GM12892 (cell line): ENCODE measurements around the gene KCNH4.
"Not testable (repeated sequence)": the region's sequence is repeated elsewhere in the genome, so short reads cannot be mapped to it uniquely, and the experiment has no call there.

ENCODE experiments used
- DNase-seq: peaks from one replicate; pipeline ENCODE4 v3.0.0; 2011; ENCODE audit not compliant: insufficient read length
- FAIRE-seq: peaks from 2 replicates; lab custom pipeline; 2011; peaks lifted over from hg19 to GRCh38; lab: Jason Lieb, UNC
- POLR2A ChIP-seq: IDR thresholded peaks from 2 replicates; pipeline ENCODE4 v1.6.1; 2011; ENCODE audit warnings: low read depth, low read length, control low read depth
- POLR2AphosphoS5 ChIP-seq: IDR thresholded peaks from 2 replicates; pipeline ENCODE4 v1.6.1; 2011; ENCODE audit warnings: low read depth, low read length, control low read depth
- TAF1 ChIP-seq: IDR thresholded peaks from 2 replicates; pipeline ENCODE4 v1.6.1; 2011; ENCODE audit warnings: low read depth, mild to moderate bottlenecking, control low read depth, low read length, borderline replicate concordance

The KCNH4 gene

DNA sequence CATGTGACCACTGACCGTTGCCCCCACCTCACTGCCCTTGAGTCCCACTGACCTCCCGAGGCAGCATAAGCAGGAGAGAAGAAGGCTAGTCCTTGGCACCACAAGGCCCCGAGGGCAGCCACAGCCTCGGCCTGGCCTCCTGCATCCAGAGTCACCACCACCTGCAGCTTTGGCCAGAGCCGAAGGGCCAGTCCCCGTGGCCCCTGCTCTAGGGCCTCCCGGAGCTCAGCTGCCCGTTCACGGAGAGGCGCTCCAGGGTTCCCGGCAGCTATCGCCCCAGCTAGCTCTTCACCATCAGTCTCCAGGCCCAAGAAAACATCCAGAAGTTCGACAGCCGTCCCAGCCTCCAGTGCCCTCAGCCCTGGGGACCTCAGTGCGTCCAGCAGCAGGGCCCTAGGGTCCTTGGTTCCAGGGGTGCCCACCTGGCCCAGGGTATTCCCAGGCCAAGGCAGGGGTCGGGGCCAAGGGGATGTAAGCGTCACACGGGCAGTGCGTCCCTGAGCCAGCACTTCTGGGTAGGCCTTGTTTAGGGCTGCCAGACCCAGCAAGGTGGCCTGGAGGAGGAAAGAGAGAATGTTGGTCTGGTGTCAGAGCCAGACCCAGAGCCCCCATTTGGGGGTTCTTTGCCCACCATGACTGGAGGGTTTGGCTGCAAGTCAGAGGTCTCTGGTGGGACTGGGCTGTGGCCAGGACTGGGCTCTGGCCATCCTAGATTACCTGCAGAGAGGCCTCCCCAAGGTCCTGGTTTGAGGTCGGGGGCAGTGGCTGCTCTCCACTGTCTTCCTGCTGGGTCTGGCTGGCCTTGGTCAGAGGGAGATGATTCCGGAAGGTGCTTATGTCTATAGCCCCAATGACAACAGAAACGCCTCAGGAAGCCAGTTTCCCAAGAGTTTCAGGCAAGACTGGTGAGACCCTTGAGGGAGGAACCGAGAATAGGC is 11.5 kb upstream of the KCNH4 start:
- TF ChIP-seq POLR2AphosphoS5 (no peak), TAF1 (no peak), POLR2A (no peak)
- no peak for FAIRE-seq
- no peak for DNase-seq

GRCh38 chr17:42191275-42191608 is 10.3 kb upstream of the KCNH4 start:
- TF ChIP-seq POLR2A (no peak), TAF1 (no peak), POLR2AphosphoS5 (no peak)
- FAIRE-seq (no peak), DNase-seq (no peak)

DNA sequence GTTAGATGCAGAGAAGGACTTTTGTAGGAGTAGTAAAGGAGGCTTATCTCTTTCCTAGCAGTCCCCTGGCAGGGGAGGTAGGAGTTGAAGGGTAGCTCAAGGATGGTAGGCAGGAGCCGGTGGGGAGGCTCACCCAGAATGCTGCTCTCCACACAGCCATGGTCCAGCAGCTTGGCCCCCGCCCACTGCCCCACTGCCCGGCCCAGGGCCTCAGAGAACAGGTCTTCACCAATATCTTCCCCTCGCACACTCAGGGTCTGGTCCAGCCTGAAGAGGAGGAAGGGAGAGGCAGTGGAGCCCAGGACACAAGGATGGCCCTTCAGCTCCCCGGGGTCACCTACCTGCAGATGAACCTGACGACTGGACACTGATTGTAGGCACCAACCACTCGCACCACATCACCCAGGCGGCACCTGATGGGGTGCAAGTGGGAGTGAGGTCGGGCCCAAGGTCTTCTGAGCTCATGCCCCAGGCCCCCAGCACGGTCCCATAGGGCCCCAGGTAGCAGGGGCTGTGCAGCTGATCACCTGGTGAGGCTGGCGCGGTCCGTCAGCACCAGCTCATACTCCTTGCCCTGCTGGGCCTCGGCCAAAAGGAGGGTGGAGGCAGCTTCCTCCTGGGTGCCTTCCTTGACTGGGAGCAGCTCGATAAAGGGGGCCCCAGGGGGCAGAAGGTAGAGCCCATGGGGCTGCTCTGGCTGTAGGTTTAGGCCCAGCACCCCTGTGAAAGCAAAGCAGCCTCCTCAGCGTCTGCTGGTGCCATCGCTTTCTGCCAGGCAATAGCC is 9.7 kb upstream of the KCNH4 start:
- DNase-seq, result no peak
- TF ChIP-seq POLR2AphosphoS5 (no peak), TAF1 (no peak), POLR2A (no peak)
- FAIRE-seq, result no peak

DNA sequence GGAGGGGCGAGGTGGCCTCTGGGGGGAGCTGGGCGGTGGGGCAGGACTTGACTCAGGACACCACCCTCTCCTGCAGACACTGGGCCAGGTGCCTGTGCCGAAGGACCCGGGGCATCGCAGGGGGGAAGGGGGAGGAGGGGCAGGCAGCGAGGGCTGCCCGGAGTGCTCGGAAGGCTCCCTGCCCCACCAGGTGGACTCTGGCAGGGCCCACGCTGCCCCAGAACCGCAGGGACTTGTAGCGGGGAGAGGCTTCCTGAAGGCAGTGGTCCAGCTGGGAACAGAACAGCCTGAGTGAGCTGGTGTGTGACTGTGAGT is 8.7 kb upstream of the KCNH4 start:
- FAIRE-seq, result no peak
- no peak for DNase-seq
- TF ChIP-seq TAF1 (no peak), POLR2A (no peak), POLR2AphosphoS5 (no peak)

- FAIRE-seq (no peak), DNase-seq (no peak)
- TF ChIP-seq POLR2AphosphoS5 (no peak), POLR2A (no peak), TAF1 (no peak)
Measured at GRCh38 chr17:42188749-42189650, 8.1 kb upstream of the KCNH4 start.

DNA sequence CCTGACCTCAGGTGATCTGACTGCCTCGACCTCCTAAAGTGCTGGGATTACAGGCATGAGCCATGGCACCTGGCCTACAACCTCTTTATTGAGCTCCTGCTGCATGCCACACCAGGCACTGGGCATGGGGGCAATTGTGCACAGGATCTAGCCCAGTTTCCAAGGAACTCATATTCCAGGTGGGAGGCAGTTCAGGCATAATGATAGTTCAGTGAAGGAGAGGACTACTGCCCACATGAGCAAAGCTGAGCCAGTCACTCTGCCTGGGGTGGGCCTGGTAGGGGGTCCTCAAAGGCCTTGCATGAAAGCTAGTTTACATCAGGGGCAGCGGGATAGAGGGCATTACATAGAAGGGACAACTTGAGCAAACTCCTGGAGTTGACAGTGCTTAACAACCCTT is 6.9 kb upstream of the KCNH4 start:
- no peak for TF ChIP-seq POLR2AphosphoS5
- TF ChIP-seq POLR2A, result no peak
- no peak for TF ChIP-seq TAF1
- FAIRE-seq, result no peak
- DNase-seq, result no peak

GRCh38 chr17:42186191-42186590 is 5.2 kb upstream of the KCNH4 start:
- FAIRE-seq, DNase-seq: not testable (repeated sequence)

- TF ChIP-seq POLR2A (no peak), POLR2AphosphoS5 (no peak), TAF1 (no peak)
- no peak for DNase-seq
- FAIRE-seq, result no peak
Measured at GRCh38 chr17:42185621-42185930, 4.6 kb upstream of the KCNH4 start.

GRCh38 chr17:42184713-42185620 is 4.0 kb upstream of the KCNH4 start, which contains the start of gene HCRT:
HCRT (minus strand) TSS chr17:42185452; CDS start chr17:42185365, 87 bp downstream.
- TF ChIP-seq POLR2A (no peak), POLR2AphosphoS5 (no peak), TAF1 (no peak)
- DNase-seq (no peak), FAIRE-seq (no peak)

DNA sequence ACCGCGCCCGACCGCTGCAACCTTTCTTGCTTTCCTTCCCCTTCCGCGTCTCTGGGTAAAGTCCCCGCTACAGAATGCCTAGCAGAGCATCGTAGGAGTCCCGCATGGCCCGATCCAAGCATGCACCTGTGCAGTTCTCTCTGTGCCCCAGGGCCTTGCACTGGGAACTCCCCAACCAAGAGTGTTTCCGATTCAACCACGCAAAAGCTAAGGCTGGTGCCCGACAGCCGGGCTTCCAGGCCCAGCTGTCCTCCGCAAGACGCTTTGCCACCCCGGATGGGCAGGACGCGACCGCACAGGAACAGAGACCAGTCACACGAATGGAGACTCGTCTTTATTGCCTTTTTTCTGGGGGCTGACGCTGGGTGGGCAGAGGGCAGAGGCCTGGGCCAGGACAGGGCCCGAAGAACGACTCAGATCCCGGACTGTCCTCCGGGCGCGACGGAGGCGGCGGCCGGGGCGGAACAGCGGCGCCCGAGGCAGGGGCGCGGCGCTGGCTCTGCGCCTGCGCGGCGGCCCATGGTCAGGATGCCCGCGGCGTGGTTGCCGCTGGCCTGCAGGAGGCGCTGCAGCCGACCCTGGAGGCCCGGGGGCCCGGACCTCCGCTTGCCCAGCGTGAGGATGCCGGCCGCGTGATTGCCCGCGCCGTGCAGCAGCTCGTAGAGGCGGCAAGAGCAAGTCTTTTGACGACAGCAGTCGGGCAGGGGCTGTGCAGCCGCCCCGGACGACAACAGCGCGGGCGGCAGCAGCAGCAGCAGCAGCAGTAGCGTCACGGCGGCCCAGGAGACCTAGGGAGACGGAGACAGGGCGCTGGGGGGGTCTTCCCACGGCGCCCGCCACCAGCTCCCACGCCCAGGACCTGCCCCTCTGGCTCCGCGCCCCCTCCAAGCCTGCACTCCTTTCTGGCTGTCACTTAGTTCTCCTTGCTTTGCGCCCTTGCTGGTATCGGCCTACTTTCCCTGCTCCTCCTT is 3.1 kb upstream of the KCNH4 start:
- FAIRE-seq, result peak; percentile 98
- peak; percentile 94 for DNase-seq
- TF ChIP-seq TAF1 (0 out of 2 replicates have a peak, but pooled peaks have one; percentile 22), POLR2AphosphoS5 (0 out of 2 replicates have a peak, but pooled peaks have one; percentile 32), POLR2A (peak; percentile 37; the same call in 1 of the 2 replicates)
